Chondrocyte (in vitro differentiated cells): ENCODE results near the gene CTDSP1. TPM values are rescaled to one million over a fixed set of nuclear protein-coding genes. Genes with fewer than 3 reads are reported as not detected.

ENCODE experiments used
- DNase-seq: peaks from one replicate; pipeline ENCODE4 v3.0.0; 2021; ENCODE audit warnings: mixed read lengths, low spot score
- H3K27ac Mint-ChIP-seq: one replicate; pipeline ENCODE4 v1.8.0; 2021; ENCODE audit warnings: mild to moderate bottlenecking, moderate library complexity, mixed read lengths; ENCODE audit not compliant: unreplicated experiment
- H3K27me3 Mint-ChIP-seq: 2 replicates; pipeline ENCODE4 v1.8.0; 2021; ENCODE audit warnings: low read depth, mixed read lengths
- H3K36me3 Mint-ChIP-seq: 2 replicates; pipeline ENCODE4 v1.8.0; 2021; ENCODE audit warnings: low read depth, mixed read lengths
- H3K4me1 Mint-ChIP-seq: 2 replicates; pipeline ENCODE4 v1.8.0; 2021; ENCODE audit warnings: low read depth, mild to moderate bottlenecking, mixed read lengths
- H3K4me3 Mint-ChIP-seq: one replicate; pipeline ENCODE4 v1.8.0; 2021; ENCODE audit warnings: mild to moderate bottlenecking, moderate library complexity, mixed read lengths; ENCODE audit not compliant: unreplicated experiment
- H3K9me3 Mint-ChIP-seq: 2 replicates; pipeline ENCODE4 v1.8.0; 2021; ENCODE audit warnings: low read depth, mixed read lengths
- microRNA-seq: library from miRNA; unstranded; fragments of <30 nt; microRNA quantifications from one replicate; pipeline ENCODE4 v1.2.0, GENCODE V29; 2020; ENCODE audit warnings: borderline number of aligned reads
- total RNA-seq: library from RNA; stranded (reverse); gene quantifications from 3 replicates; pipeline ENCODE4 v1.2.1, GENCODE V29; 2021
- TF ChIP-seq, protein P1 (sequence below): fragments of 200-600 bp; sonication (generic); IDR thresholded peaks from 2 replicates; pipeline ENCODE4 v1.5.0; 2021; ENCODE audit warnings: antibody characterized with exemption, mild to moderate bottlenecking, moderate library complexity

The CTDSP1 gene
- total RNA-seq, 1 donor from 2014 or later = 95.3 TPM

GRCh38 chr2:218452079-218452478 is 52.4 kb downstream of the CTDSP1 start:
- no peak for DNase-seq
- no peaks in the 10 kb centered on the region for H3K9me3 Mint-ChIP-seq
- H3K36me3 Mint-ChIP-seq = peaks cover 19% of the 10 kb centered on the region
- H3K27ac Mint-ChIP-seq = no peak overlapping the region
- peaks cover 3% of the 10 kb centered on the region for H3K4me1 Mint-ChIP-seq
- H3K4me3 Mint-ChIP-seq = no peak overlapping the region
- no peaks in the 10 kb centered on the region for H3K27me3 Mint-ChIP-seq
- TF ChIP-seq, protein P1, sequence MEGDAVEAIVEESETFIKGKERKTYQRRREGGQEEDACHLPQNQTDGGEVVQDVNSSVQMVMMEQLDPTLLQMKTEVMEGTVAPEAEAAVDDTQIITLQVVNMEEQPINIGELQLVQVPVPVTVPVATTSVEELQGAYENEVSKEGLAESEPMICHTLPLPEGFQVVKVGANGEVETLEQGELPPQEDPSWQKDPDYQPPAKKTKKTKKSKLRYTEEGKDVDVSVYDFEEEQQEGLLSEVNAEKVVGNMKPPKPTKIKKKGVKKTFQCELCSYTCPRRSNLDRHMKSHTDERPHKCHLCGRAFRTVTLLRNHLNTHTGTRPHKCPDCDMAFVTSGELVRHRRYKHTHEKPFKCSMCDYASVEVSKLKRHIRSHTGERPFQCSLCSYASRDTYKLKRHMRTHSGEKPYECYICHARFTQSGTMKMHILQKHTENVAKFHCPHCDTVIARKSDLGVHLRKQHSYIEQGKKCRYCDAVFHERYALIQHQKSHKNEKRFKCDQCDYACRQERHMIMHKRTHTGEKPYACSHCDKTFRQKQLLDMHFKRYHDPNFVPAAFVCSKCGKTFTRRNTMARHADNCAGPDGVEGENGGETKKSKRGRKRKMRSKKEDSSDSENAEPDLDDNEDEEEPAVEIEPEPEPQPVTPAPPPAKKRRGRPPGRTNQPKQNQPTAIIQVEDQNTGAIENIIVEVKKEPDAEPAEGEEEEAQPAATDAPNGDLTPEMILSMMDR = no peak

Small RNA genes within 50 kb of the gene (microRNA-seq; reads per million reads assigned to microRNA genes)
- 24,749 reads per million, percentile 97 among the genes with 10 or more reads in this experiment for gene MIR26B

Other genes with a start within 250 kb of the CTDSP1 start
- gene CXCR1, start 232.9 kb upstream of the CTDSP1 start, total RNA-seq = not detected in 3 replicates
- gene ARPC2, start 182.7 kb upstream of the CTDSP1 start, total RNA-seq = 292 to 424 TPM (median 417 TPM) in 3 replicates
- gene GPBAR1, start 138.9 kb upstream of the CTDSP1 start, total RNA-seq = 0.10 to 0.26 TPM (median 0.22 TPM) in 3 replicates
- gene AAMP, start 129.7 kb upstream of the CTDSP1 start, total RNA-seq = 39.6 to 42.6 TPM (median 42.4 TPM) in 3 replicates
- 28.9 to 49.9 TPM (median 31.3 TPM) in 3 replicates for gene PNKD, start 129.3 kb upstream of the CTDSP1 start, total RNA-seq
- gene TMBIM1, start 107.4 kb upstream of the CTDSP1 start, total RNA-seq = 69.6 to 100 TPM (median 96.1 TPM) in 3 replicates
- gene CATIP, start 43.0 kb upstream of the CTDSP1 start, total RNA-seq = not detected in 3 replicates
- 0.08 to 0.15 TPM (median 0.10 TPM) in 3 replicates for gene SLC11A1, start 17.6 kb upstream of the CTDSP1 start, total RNA-seq
- not detected in 3 replicates for gene VIL1, start 19.3 kb downstream of the CTDSP1 start, total RNA-seq
- 9.5 to 14.6 TPM (median 10.0 TPM) in 3 replicates for gene USP37, start 168.5 kb downstream of the CTDSP1 start, total RNA-seq
- gene CNOT9, start 169.0 kb downstream of the CTDSP1 start, total RNA-seq = 32.3 to 46.2 TPM (median 32.4 TPM) in 3 replicates
- gene PLCD4, start 208.0 kb downstream of the CTDSP1 start, total RNA-seq = 4.1 to 8.6 TPM (median 5.0 TPM) in 3 replicates